Natural killer cell (primary cell): Measurements from ENCODE around the gene LHFPL2. TPM values are rescaled to one million over a fixed set of nuclear protein-coding genes. Genes with fewer than 3 reads are reported as not detected.
A peak's percentile ranks its signal among the peaks of the same experiment; 100 is the strongest.

Source experiments
- ATAC-seq, 3 donors: fragments of 150-1000 bp in 2 of 3; fragments of 200-7000 bp in 1 of 3; cut with Tn5 transposase; 1 replicate in 1 of 3; 2 replicates in 2 of 3; pipeline ENCODE4 v1.10.0; 2021; ENCODE audit warnings: mild to moderate bottlenecking in 2 of 3, moderate library complexity in 2 of 3
- DNase-seq, 2 donors: peaks; one replicate each; pipeline versions ENCODE4 v3.0.0 to v3.0.0-alpha.2; 2013 to 2021; ENCODE audit warnings: mixed read lengths in 1 of 2
- H3K27ac ChIP-seq: one replicate; pipeline ENCODE4 v1.5.1; 2013; ENCODE audit warnings: mild to moderate bottlenecking, low read length
- H3K27me3 ChIP-seq: one replicate; pipeline ENCODE4 v1.6.1; 2013; ENCODE audit warnings: low read length; ENCODE audit not compliant: control insufficient read depth, insufficient read depth
- H3K36me3 ChIP-seq: one replicate; pipeline ENCODE4 v1.6.1; 2013; ENCODE audit warnings: low read length; ENCODE audit not compliant: control insufficient read depth, insufficient read depth
- H3K4me1 ChIP-seq: one replicate; pipeline ENCODE4 v1.6.1; 2013; ENCODE audit warnings: low read length; ENCODE audit not compliant: control insufficient read depth, insufficient read depth
- H3K4me3 ChIP-seq: one replicate; pipeline ENCODE4 v1.5.1; 2013; ENCODE audit warnings: low read length
- H3K9me3 ChIP-seq: one replicate; pipeline ENCODE4 v1.6.1; 2013; ENCODE audit warnings: low read length; ENCODE audit not compliant: control insufficient read depth, insufficient read depth
- H3K27ac Mint-ChIP-seq, 2 donors: one replicate each; pipeline ENCODE4 v1.8.0; 2022; ENCODE audit warnings: mild to moderate bottlenecking in 2 of 2, mixed read lengths in 2 of 2, moderate library complexity in 1 of 2
- H3K27me3 Mint-ChIP-seq, 2 donors: one replicate each; pipeline ENCODE4 v1.8.0; 2022; ENCODE audit warnings: low read depth in 2 of 2, mixed read lengths in 2 of 2
- H3K36me3 Mint-ChIP-seq: one replicate; pipeline ENCODE4 v1.8.0; 2022; ENCODE audit warnings: mixed read lengths
- H3K4me1 Mint-ChIP-seq, 2 donors: one replicate each; pipeline ENCODE4 v1.8.0; 2022; ENCODE audit warnings: mixed read lengths in 2 of 2
- H3K4me3 Mint-ChIP-seq: one replicate; pipeline ENCODE4 v1.8.0; 2022; ENCODE audit warnings: mild to moderate bottlenecking, moderate library complexity, mixed read lengths
- H3K9me3 Mint-ChIP-seq, 2 donors: one replicate each; pipeline ENCODE4 v1.8.0; 2022; ENCODE audit warnings: mixed read lengths in 2 of 2
- WGBS: methylation state at CpG from one replicate; pipeline ENCODE4 v1.1.7; 2013; ENCODE audit warnings: missing lambda C conversion rate; ENCODE audit not compliant: insufficient coverage; 5-methylcytosine and 5-hydroxymethylcytosine counted together
- intact Hi-C: fragments of 100-400 bp; cut with micrococcal nuclease; formaldehyde crosslinking; loops from one replicate; pipeline ENCODE4 v1.14.2; 2022
- total RNA-seq, 4 donors: library from RNA; stranded (reverse); fragments of 120-200 nt in 1 of 4; gene quantifications; one replicate each; pipeline versions ENCODE4 v1.2.3 to v1.2.4, GENCODE V29; 2013 to 2022
- TF ChIP-seq, protein P1 (sequence below): fragments of 200-600 bp; IDR thresholded peaks from one replicate; pipeline ENCODE4 v1.8.0; 2022; ENCODE audit warnings: antibody characterized with exemption

LHFPL2 gene
- total RNA-seq, 3 donors from 2014 or later (not counting 1 experiment from before 2014, with no cell fraction given) = 0.85 to 1.9 (median 1.00) TPM

DNA sequence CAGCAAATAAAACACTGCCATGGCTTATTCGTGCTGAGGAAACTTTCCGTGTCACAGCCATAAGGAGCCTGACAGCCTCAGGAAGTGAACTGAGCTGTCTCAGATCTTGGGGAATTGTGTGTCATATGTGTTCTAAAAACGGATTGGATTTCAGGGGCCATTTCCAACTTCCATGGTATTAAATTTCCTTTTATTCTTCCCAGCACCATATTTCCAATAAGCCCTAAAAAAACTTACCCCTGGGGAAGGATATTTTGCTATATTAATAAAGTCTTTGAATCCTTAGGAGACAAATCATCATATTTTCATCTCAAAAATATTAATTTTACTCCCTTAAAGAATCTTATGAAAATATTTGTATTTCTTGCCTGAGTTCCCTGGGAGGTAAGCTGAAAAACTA lies 93.9 kb downstream of the LHFPL2 start:
- H3K4me1 ChIP-seq = peaks cover 13% of the 10 kb centered on the region
- no peaks in the 10 kb centered on the region for H3K9me3 ChIP-seq
- no peak for DNase-seq
- Mint-ChIP-seq H3K4me3 (no peak overlapping the region), H3K27ac (no peak overlapping the region), H3K36me3 (no peaks in the 10 kb centered on the region), H3K27me3 (peaks cover 6 to 26% of the 10 kb centered on the region in 2 donors), H3K9me3 (no peaks in the 10 kb centered on the region), H3K4me1 (peaks cover 14 to 19% of the 10 kb centered on the region in 2 donors)
- TF ChIP-seq, protein P1, sequence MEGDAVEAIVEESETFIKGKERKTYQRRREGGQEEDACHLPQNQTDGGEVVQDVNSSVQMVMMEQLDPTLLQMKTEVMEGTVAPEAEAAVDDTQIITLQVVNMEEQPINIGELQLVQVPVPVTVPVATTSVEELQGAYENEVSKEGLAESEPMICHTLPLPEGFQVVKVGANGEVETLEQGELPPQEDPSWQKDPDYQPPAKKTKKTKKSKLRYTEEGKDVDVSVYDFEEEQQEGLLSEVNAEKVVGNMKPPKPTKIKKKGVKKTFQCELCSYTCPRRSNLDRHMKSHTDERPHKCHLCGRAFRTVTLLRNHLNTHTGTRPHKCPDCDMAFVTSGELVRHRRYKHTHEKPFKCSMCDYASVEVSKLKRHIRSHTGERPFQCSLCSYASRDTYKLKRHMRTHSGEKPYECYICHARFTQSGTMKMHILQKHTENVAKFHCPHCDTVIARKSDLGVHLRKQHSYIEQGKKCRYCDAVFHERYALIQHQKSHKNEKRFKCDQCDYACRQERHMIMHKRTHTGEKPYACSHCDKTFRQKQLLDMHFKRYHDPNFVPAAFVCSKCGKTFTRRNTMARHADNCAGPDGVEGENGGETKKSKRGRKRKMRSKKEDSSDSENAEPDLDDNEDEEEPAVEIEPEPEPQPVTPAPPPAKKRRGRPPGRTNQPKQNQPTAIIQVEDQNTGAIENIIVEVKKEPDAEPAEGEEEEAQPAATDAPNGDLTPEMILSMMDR = no peak
- H3K4me3 ChIP-seq = no peak overlapping the region
- intact Hi-C loops = no loop called here
- H3K27ac ChIP-seq = no peak overlapping the region
- WGBS = 100% methylated on average over 2 of the region's 3 CpGs
- H3K27me3 ChIP-seq = no peaks in the 10 kb centered on the region
- ATAC-seq = no peak
- no peaks in the 10 kb centered on the region for H3K36me3 ChIP-seq

DNA sequence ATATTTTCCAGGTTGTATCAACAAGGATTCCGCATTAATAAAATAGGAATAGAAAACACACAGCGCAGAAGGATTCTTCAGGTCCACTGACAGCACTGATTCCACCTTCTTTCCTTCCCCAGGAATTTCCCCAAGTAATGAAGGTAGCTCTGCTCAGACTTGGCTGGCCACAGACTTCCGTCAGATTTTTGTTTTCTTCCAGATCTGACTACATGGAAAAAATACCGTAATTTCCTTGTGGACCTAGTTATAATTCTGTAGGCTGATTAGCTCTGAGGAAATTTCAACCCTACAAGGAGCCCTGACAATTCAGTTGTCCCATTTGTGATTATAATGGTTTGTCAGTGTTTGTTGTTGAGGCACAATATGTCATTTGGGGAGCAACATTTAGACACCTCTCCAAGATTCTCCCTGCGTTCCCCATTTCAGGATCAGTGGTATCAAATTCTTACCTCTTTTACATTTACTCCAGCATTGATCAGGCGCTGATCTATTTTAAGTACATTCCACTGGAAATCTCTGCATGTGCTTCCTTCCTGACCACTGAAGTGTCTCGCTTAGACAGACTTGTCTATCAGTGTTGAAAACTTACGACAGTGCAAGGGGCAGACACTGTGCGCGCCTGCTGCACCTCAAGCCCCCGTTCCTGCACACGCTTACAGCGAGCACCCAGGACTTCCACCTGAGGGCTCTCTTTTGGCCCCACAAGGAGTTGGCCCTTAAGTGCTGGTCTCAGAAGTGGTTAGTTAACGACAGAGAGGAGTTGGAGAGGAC lies 94.8 kb downstream of the LHFPL2 start:
- Histone ChIP-seq H3K9me3 (no peaks in the 10 kb centered on the region), H3K27ac (no peak overlapping the region), H3K27me3 (no peaks in the 10 kb centered on the region), H3K36me3 (no peaks in the 10 kb centered on the region), H3K4me3 (no peak overlapping the region), H3K4me1 (peaks cover 20% of the 10 kb centered on the region)
- H3K27me3 Mint-ChIP-seq = peaks cover 2 to 25% of the 10 kb centered on the region in 2 donors
- H3K4me3 Mint-ChIP-seq = peak overlapping the region; percentile 66
- peak overlapping the region in 1 of 2 donors; percentile 41 for H3K27ac Mint-ChIP-seq
- peaks cover 14 to 19% of the 10 kb centered on the region in 2 donors for H3K4me1 Mint-ChIP-seq
- intact Hi-C loops = no loop called here
- 91% methylated on average over 13 of the region's 14 CpGs for WGBS
- no peaks in the 10 kb centered on the region for H3K9me3 Mint-ChIP-seq
- TF ChIP-seq, protein P1 = no peak
- no peak for ATAC-seq
- no peaks in the 10 kb centered on the region for H3K36me3 Mint-ChIP-seq
- no peak for DNase-seq

DNA sequence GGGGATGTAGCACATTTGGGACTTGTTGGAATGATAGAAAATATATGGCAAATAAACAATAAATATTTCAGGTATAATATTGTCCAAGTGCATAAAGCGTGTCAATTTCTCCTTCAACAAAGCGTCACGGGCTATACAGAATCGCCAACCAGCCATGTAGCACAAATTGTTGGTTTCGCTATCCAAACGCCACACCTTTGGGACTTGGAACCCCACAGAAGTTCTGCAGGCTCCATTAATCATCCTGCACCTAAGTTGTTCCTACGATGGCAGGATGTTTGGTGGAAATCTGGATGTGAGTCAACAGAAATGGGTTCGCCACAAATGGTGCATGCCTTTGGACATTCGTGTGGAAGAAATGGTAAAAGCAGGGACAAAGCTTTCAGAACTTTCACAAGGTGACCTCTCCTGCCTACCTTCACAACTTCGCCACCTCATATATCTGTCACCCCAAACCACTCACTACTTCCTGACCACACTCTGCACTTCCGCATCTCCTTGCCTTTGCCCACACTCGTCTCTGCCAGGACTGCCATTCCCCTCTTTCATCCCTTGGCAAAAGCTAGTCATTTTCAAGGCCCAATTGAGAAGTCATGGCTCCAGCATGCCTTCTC lies 95.7 kb downstream of the LHFPL2 start:
- Histone ChIP-seq H3K27me3 (no peaks in the 10 kb centered on the region), H3K27ac (no peak overlapping the region), H3K4me1 (peaks cover 20% of the 10 kb centered on the region), H3K4me3 (no peak overlapping the region), H3K36me3 (no peaks in the 10 kb centered on the region), H3K9me3 (no peaks in the 10 kb centered on the region)
- H3K4me1 Mint-ChIP-seq = peaks cover 14 to 19% of the 10 kb centered on the region in 2 donors
- 52% methylated on average over 12 of the region's 12 CpGs for WGBS
- peak overlapping the region; percentile 66 for H3K4me3 Mint-ChIP-seq
- intact Hi-C loops = no loop called here
- no peaks in the 10 kb centered on the region for H3K9me3 Mint-ChIP-seq
- H3K36me3 Mint-ChIP-seq = no peaks in the 10 kb centered on the region
- H3K27ac Mint-ChIP-seq = peak overlapping the region in 1 of 2 donors; percentile 41
- TF ChIP-seq, protein P1 = no peak
- H3K27me3 Mint-ChIP-seq = peaks cover 2 to 25% of the 10 kb centered on the region in 2 donors
- ATAC-seq = peak in 2 of 3 donors; percentile 46 to 70
- no peak for DNase-seq
